ENCODE measurements around the gene NFIB.
A peak's percentile ranks its signal among the peaks of the same experiment; 100 is the strongest.

The NFIB gene

GRCh38 chr9:14238518-14238917, 75.4 kb downstream of the NFIB start:
- no peak for DNase-seq

GRCh38 chr9:14238079-14238478, 75.9 kb downstream of the NFIB start:
- no peak for DNase-seq

GRCh38 chr9:14236591-14236990, 77.3 kb downstream of the NFIB start:
- DNase-seq: peak; percentile 95

GRCh38 chr9:14232111-14232510, 81.8 kb downstream of the NFIB start:
- DNase-seq: no peak

GRCh38 chr9:14231196-14231990, 82.5 kb downstream of the NFIB start:
- DNase-seq: no peak

GRCh38 chr9:14228602-14229001, 85.3 kb downstream of the NFIB start:
- DNase-seq: no peak

GRCh38 chr9:14226855-14227532, 86.9 kb downstream of the NFIB start:
- DNase-seq: no peak

- no peak for DNase-seq
Observed at GRCh38 chr9:14223081-14223480, 90.9 kb downstream of the NFIB start.

- no peak for DNase-seq
Observed at GRCh38 chr9:14222149-14222835, 91.6 kb downstream of the NFIB start.

- DNase-seq: peak; percentile 100
Observed at GRCh38 chr9:14221558-14221957, 92.4 kb downstream of the NFIB start.

- DNase-seq: no peak
Observed at GRCh38 chr9:14221119-14221518, 92.8 kb downstream of the NFIB start.

GRCh38 chr9:14220256-14220655, 93.7 kb downstream of the NFIB start:
- no peak for DNase-seq

- DNase-seq: no peak
Observed at GRCh38 chr9:14219850-14220249, 94.1 kb downstream of the NFIB start.

GRCh38 chr9:14218253-14218652, 95.7 kb downstream of the NFIB start:
- DNase-seq: no peak

- no peak for DNase-seq
Observed at GRCh38 chr9:14216612-14217194, 97.2 kb downstream of the NFIB start.

- no peak for DNase-seq
Observed at GRCh38 chr9:14215614-14216013, 98.3 kb downstream of the NFIB start.

- DNase-seq: no peak
Observed at GRCh38 chr9:14214693-14215092, 99.2 kb downstream of the NFIB start.

- DNase-seq: no peak
Observed at GRCh38 chr9:14214065-14214684, 99.8 kb downstream of the NFIB start.

- no peak for DNase-seq
Observed at GRCh38 chr9:14213504-14213903, 100.4 kb downstream of the NFIB start.

- DNase-seq: no peak
Observed at GRCh38 chr9:14212697-14213420, 101.1 kb downstream of the NFIB start.

- DNase-seq: peak; percentile 88
Observed at GRCh38 chr9:14212077-14212476, 101.9 kb downstream of the NFIB start.

- DNase-seq: no peak
Observed at GRCh38 chr9:14211564-14211963, 102.4 kb downstream of the NFIB start.

All from NCI-H446 treated with DMSO at 0.1 percent for 48 hours (cell line).